ENCODE measurements around the gene RPS21.

The RPS21 gene

GRCh38 chr20:62404761-62405107 is 17.8 kb downstream of the RPS21 start:
- ATAC-seq: no peak
- peaks cover 11% of the 10 kb centered on the region for H3K36me3 Mint-ChIP-seq
- H3K4me1 Mint-ChIP-seq: peaks cover 62% of the 10 kb centered on the region
- H3K27ac Mint-ChIP-seq: no peak overlapping the region
- no peak overlapping the region for H3K4me3 Mint-ChIP-seq
- H3K9me3 Mint-ChIP-seq: no peaks in the 10 kb centered on the region
- no peaks in the 10 kb centered on the region for H3K27me3 Mint-ChIP-seq

- Mint-ChIP-seq H3K27me3 (no peaks in the 10 kb centered on the region), H3K27ac (peak overlapping the region; percentile 67), H3K9me3 (no peaks in the 10 kb centered on the region), H3K4me1 (peaks cover 63% of the 10 kb centered on the region), H3K36me3 (peaks cover 6% of the 10 kb centered on the region), H3K4me3 (peak overlapping the region; percentile 79)
- ATAC-seq: no peak
Observed at GRCh38 chr20:62405108-62405980, 18.4 kb downstream of the RPS21 start.

- H3K4me3 Mint-ChIP-seq: peak overlapping the region; percentile 79
- peaks cover 4% of the 10 kb centered on the region for H3K36me3 Mint-ChIP-seq
- H3K27me3 Mint-ChIP-seq: no peaks in the 10 kb centered on the region
- ATAC-seq: no peak
- H3K4me1 Mint-ChIP-seq: peaks cover 64% of the 10 kb centered on the region
- H3K27ac Mint-ChIP-seq: peak overlapping the region; percentile 67
- H3K9me3 Mint-ChIP-seq: no peaks in the 10 kb centered on the region
Observed at GRCh38 chr20:62405981-62406513, 19.1 kb downstream of the RPS21 start.

- peak overlapping the region; percentile 80 for H3K27ac Mint-ChIP-seq
- H3K27me3 Mint-ChIP-seq: no peaks in the 10 kb centered on the region
- H3K4me1 Mint-ChIP-seq: peaks cover 57% of the 10 kb centered on the region
- peak; percentile 12 for ATAC-seq
- no peaks in the 10 kb centered on the region for H3K9me3 Mint-ChIP-seq
- H3K4me3 Mint-ChIP-seq: peak overlapping the region; percentile 79
- H3K36me3 Mint-ChIP-seq: no peaks in the 10 kb centered on the region
Observed at GRCh38 chr20:62406635-62407176, 19.8 kb downstream of the RPS21 start.

- Mint-ChIP-seq H3K27ac (peak within 1 kb of the TSS; percentile 80), H3K36me3 (no peaks in the 10 kb centered on the region), H3K27me3 (no peaks in the 10 kb centered on the region), H3K4me3 (peak within 1 kb of the TSS; percentile 79), H3K9me3 (no peaks in the 10 kb centered on the region), H3K4me1 (peaks cover 50% of the 10 kb centered on the region)
- ATAC-seq: peak; percentile 90
Observed at GRCh38 chr20:62407221-62407992, 20.5 kb downstream of the RPS21 start, which contains the start of gene CABLES2. CABLES2 (minus strand) TSS chr20:62407285; CDS start chr20:62407276, 9 bp downstream.

GRCh38 chr20:62408055-62408454 is 21.2 kb downstream of the RPS21 start:
- ATAC-seq: no peak
- Mint-ChIP-seq H3K36me3 (no peaks in the 10 kb centered on the region), H3K27me3 (no peaks in the 10 kb centered on the region), H3K4me1 (peaks cover 48% of the 10 kb centered on the region), H3K4me3 (peak overlapping the region; percentile 78), H3K9me3 (no peaks in the 10 kb centered on the region), H3K27ac (peak overlapping the region; percentile 80)

- Mint-ChIP-seq H3K9me3 (no peaks in the 10 kb centered on the region), H3K27ac (no peak overlapping the region), H3K4me1 (peaks cover 48% of the 10 kb centered on the region), H3K27me3 (no peaks in the 10 kb centered on the region), H3K36me3 (no peaks in the 10 kb centered on the region), H3K4me3 (no peak overlapping the region)
- ATAC-seq: no peak
Observed at GRCh38 chr20:62408640-62409039, 21.7 kb downstream of the RPS21 start.

GRCh38 chr20:62409086-62409853 is 22.4 kb downstream of the RPS21 start:
- no peak overlapping the region for H3K4me3 Mint-ChIP-seq
- peak overlapping the region; percentile 43 for H3K27ac Mint-ChIP-seq
- no peaks in the 10 kb centered on the region for H3K27me3 Mint-ChIP-seq
- no peaks in the 10 kb centered on the region for H3K9me3 Mint-ChIP-seq
- no peak for ATAC-seq
- peaks cover 46% of the 10 kb centered on the region for H3K4me1 Mint-ChIP-seq
- no peaks in the 10 kb centered on the region for H3K36me3 Mint-ChIP-seq

- Mint-ChIP-seq H3K27ac (peak overlapping the region; percentile 43), H3K36me3 (no peaks in the 10 kb centered on the region), H3K9me3 (no peaks in the 10 kb centered on the region), H3K4me1 (peaks cover 41% of the 10 kb centered on the region), H3K27me3 (peaks cover 8% of the 10 kb centered on the region), H3K4me3 (no peak overlapping the region)
- ATAC-seq: no peak
Observed at GRCh38 chr20:62409931-62410745, 23.2 kb downstream of the RPS21 start.

- Mint-ChIP-seq H3K4me3 (no peak overlapping the region), H3K36me3 (no peaks in the 10 kb centered on the region), H3K27ac (no peak overlapping the region), H3K9me3 (no peaks in the 10 kb centered on the region), H3K4me1 (peaks cover 33% of the 10 kb centered on the region), H3K27me3 (peaks cover 16% of the 10 kb centered on the region)
- ATAC-seq: no peak
Observed at GRCh38 chr20:62410746-62411478, 24.0 kb downstream of the RPS21 start.

GRCh38 chr20:62411479-62412193 is 24.7 kb downstream of the RPS21 start:
- H3K36me3 Mint-ChIP-seq: no peaks in the 10 kb centered on the region
- H3K27me3 Mint-ChIP-seq: peaks cover 19% of the 10 kb centered on the region
- no peaks in the 10 kb centered on the region for H3K9me3 Mint-ChIP-seq
- no peak for ATAC-seq
- no peak overlapping the region for H3K4me3 Mint-ChIP-seq
- H3K27ac Mint-ChIP-seq: no peak overlapping the region
- peaks cover 28% of the 10 kb centered on the region for H3K4me1 Mint-ChIP-seq

- peaks cover 28% of the 10 kb centered on the region for H3K4me1 Mint-ChIP-seq
- peaks cover 25% of the 10 kb centered on the region for H3K27me3 Mint-ChIP-seq
- no peak overlapping the region for H3K27ac Mint-ChIP-seq
- H3K4me3 Mint-ChIP-seq: no peak overlapping the region
- no peak for ATAC-seq
- H3K36me3 Mint-ChIP-seq: no peaks in the 10 kb centered on the region
- no peaks in the 10 kb centered on the region for H3K9me3 Mint-ChIP-seq
Observed at GRCh38 chr20:62412194-62413024, 25.5 kb downstream of the RPS21 start.
